LNCaP clone FGC (cell line): ENCODE data around the gene UBE2C.

ENCODE experiments used
- DNase-seq: peaks from one replicate; pipeline ENCODE4 v3.0.0-alpha.2; 2011; ENCODE audit warnings: low read depth
- H3K4me3 ChIP-seq: 2 replicates; pipeline ENCODE4 v1.5.1; 2011; ENCODE audit warnings: mild to moderate bottlenecking, low read depth, low read length, control low read depth
- CTCF ChIP-seq: IDR thresholded peaks from 2 replicates; pipeline ENCODE4 v1.5.1; 2012; ENCODE audit warnings: mild to moderate bottlenecking; ENCODE audit not compliant: control insufficient read depth, insufficient read depth; ENCODE audit errors: extremely low read depth

Gene UBE2C

DNA sequence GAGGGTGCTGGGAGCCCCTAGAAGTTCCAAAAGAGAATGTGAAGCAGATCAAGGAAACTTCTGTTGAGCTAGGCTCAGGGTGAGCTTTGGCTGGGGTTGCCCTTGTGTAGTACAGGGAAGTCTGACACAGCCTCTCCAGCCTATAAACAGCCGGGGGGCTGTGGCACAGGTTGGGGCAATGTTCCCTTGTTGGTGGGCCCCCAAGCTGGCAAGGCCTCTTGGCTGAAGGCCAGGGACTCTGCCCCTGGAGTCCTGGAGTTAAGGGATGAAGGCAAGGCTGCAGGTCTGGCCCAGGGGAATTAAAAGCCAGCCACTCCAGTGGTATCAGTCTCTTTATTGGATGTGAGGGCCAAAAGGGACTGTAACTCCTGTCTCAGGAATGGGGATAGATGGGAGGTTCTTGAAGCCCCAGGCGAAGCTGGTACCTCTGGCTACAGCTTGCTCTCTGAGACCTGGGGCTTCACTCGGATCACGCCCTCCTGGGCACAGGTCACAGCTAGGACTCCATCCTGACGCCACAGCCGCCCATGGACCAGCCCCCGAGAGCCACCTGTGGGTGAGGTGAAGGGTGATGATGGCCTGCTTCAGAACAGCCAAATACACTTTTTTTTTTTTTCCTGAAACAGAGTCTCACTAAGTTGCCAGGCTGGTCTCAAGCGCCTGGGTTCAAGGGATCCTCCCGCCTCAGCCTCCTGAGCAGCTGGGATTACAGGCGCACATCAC is 29.1 kb downstream of the UBE2C start:
- no peak for DNase-seq
- H3K4me3 ChIP-seq, result no peak overlapping the region
- no peak for TF ChIP-seq CTCF

- no peak for TF ChIP-seq CTCF
- DNase-seq, result no peak
Measured at GRCh38 chr20:45842169-45842812, 29.8 kb downstream of the UBE2C start.

GRCh38 chr20:45843506-45843905 is 31.1 kb downstream of the UBE2C start:
- no peak for DNase-seq
- no peak for TF ChIP-seq CTCF

More at GRCh38 chr20:45842169-45842812, 29.8 kb downstream of the UBE2C start:
- no peak overlapping the region for H3K4me3 ChIP-seq

DNA sequence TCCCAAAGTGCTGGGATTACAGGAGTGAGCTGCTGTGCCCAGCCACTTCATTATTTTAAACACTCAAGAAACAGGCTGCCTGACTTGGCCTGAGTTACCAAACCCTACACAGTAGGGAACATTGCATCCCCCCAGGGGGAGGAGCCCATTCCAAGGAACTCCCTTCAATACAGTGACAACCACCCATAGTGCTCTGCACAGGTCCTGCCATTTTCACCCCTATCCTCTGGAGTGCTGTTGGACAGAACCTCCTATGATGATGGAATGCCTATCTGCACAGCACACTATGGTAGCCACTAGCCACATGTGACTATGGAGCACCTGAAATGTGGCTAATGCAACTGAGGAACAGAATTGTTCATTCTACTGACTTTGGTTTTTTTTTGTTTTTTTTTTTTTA is 33.0 kb downstream of the UBE2C start:
- no peak for TF ChIP-seq CTCF

More at GRCh38 chr20:45843506-45843905, 31.1 kb downstream of the UBE2C start:
- H3K4me3 ChIP-seq, result no peak overlapping the region

DNA sequence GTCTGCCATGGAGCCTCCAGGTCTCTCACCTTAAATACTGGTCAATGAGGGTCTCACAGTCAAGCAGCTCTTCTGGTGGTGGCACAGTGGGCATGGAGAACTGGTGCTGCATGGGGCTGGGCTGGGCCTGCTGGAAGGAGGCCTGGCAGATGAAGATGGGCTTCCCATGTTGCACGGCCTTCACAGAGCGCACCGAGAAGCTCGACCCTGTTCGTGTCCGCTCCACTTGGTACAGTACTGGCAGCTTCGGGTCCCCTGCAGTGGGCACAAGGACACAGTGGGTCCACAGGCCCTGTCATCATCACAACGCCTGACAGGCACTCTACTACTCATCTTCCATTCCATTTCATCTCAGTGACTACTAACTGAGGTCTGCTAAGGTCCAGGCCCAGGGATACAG is 36.0 kb downstream of the UBE2C start:
- no peak overlapping the region for H3K4me3 ChIP-seq
- TF ChIP-seq CTCF, result no peak
- DNase-seq, result no peak

More for the DNA sequence above, 33.0 kb downstream of the UBE2C start:
- DNase-seq, result no peak
- no peak overlapping the region for H3K4me3 ChIP-seq

DNA sequence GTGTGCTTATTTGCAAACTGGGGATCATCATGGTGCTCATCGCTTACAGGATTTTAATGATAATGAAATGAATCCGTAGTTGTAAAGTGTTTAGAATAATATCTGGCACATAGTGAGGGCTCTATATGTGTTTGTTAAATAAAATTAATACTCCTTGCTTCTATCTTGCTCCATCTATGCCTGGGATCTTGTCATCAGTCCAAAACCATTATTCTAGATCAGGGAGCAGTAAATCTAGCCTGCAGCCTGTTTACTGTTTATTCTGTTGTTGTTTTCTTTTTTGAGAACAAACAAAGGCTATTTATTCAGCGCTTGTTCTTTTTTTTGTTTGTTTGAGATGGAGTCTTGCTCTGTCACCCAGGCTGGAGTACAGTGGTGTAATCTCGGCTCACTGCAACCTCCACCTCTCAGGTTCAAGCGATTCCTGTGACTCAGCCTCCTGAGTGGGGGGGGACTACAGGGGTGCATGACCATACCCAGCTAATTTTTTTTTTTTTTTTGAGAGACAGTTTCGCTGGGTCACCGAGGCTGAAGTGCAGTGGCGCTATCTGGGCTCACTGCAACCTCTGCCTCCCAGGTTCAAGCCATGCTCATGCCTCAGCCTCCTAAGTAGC is 36.6 kb downstream of the UBE2C start:
- no peak overlapping the region for H3K4me3 ChIP-seq
- no peak for TF ChIP-seq CTCF
- DNase-seq, result peak; percentile 44
